ENCODE results near the gene ZCCHC7.
"Not testable (repeated sequence)": the region's sequence is repeated elsewhere in the genome, so short reads cannot be mapped to it uniquely, and the experiment has no call there.

ZCCHC7 gene

DNA sequence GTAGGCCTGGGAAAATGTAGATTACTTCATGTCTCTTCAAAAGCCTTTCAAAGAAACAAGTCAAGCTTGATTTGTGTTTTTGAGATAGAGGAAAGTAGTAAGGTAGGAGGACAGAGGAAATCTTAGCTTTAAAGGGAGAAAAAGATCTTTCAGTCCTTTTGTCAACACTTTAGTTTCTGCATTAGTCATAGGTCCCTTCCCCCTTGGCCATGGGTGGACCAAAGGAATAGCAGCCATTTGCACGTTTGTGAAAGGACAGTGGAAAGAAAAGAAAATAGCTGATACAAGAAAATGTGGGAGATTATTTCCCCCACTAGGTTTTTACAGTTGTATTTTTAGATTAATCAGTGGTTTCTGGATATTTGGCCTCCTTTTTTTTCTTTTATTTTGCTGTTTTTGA, 180.2 kb downstream of the ZCCHC7 start:
- Histone ChIP-seq H3K4me3 (ENCODE audit: low read length) (no peak overlapping the region), H3K27ac (ENCODE audit: low read depth, low read length) (no peak overlapping the region)

GRCh38 chr9:37301042-37301853, 180.9 kb downstream of the ZCCHC7 start:
- H3K27ac ChIP-seq (ENCODE audit: low read depth, low read length): no peak overlapping the region
- H3K9ac ChIP-seq (ENCODE audit: low read depth, low read length): no peak overlapping the region
- no peak overlapping the region for H3K4me3 ChIP-seq (ENCODE audit: low read length)
- peaks cover 12% of the 10 kb centered on the region for H3K36me3 ChIP-seq (ENCODE audit: insufficient read depth, low read length)
- WGBS: 91% methylated on average over 2 of the region's 2 CpGs
- H3K27me3 ChIP-seq (ENCODE audit: insufficient read depth, low read length): no peaks in the 10 kb centered on the region
- H3K4me1 ChIP-seq (ENCODE audit: insufficient read depth, low read length): peaks cover 13% of the 10 kb centered on the region; the same call in 1 of the 2 replicates
- H3K9me3 ChIP-seq (ENCODE audit: insufficient read depth, low read depth, low read length): no peaks in the 10 kb centered on the region

More for the DNA sequence above, 180.2 kb downstream of the ZCCHC7 start:
- Histone ChIP-seq H3K36me3 (ENCODE audit: insufficient read depth, low read length) (peaks cover 10% of the 10 kb centered on the region), H3K4me1 (ENCODE audit: insufficient read depth, low read length) (peaks cover 13% of the 10 kb centered on the region; the same call in 1 of the 2 replicates), H3K9ac (ENCODE audit: low read depth, low read length) (no peak overlapping the region), H3K9me3 (ENCODE audit: insufficient read depth, low read depth, low read length) (no peaks in the 10 kb centered on the region), H3K27me3 (ENCODE audit: insufficient read depth, low read length) (no peaks in the 10 kb centered on the region)
- 40% methylated on average over 1 of the region's 1 CpG for WGBS

DNA sequence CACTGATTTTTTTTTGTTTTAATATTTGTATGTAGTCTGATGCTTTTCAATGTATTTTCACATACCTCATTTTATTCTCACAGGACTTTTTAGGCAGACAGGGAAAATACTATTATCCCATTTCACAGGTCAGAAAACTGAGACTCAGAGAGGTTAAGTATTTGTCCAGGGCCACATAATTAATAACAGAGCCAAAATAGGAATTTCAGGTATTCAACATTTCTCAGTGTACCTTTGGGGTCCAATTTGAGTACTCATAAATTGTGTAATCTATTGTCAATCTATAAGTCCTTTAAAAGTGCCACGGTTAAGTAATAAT, 181.4 kb downstream of the ZCCHC7 start:
- Histone ChIP-seq H3K9me3 (ENCODE audit: insufficient read depth, low read depth, low read length) (no peaks in the 10 kb centered on the region), H3K27ac (ENCODE audit: low read depth, low read length) (no peak overlapping the region), H3K9ac (ENCODE audit: low read depth, low read length) (no peak overlapping the region), H3K36me3 (ENCODE audit: insufficient read depth, low read length) (peaks cover 13% of the 10 kb centered on the region), H3K4me1 (ENCODE audit: insufficient read depth, low read length) (peaks cover 13% of the 10 kb centered on the region; the same call in 1 of the 2 replicates), H3K4me3 (ENCODE audit: low read length) (no peak overlapping the region), H3K27me3 (ENCODE audit: insufficient read depth, low read length) (no peaks in the 10 kb centered on the region)
- WGBS: 50% methylated on average over 1 of the region's 1 CpG

DNA sequence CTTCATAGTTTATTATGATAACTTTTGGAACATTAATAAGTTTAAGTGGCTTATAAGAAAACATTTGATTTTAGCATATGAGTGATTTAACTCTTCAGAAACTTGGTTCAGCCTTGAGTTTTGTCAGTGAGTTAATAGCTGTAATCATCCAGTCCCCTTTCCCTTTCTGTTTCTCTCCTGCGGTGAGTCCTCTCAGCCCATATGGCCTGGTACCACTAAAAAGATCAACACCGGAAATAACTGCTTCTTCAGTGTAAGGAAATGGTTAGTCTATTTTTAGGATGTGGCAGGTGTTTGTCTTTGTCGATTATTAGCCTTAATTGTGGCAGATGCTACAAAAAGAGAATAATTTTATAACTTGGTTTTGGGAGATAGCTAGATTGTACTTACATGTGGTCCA, 181.9 kb downstream of the ZCCHC7 start:
- H3K27ac ChIP-seq (ENCODE audit: low read depth, low read length): no peak overlapping the region

GRCh38 chr9:37303272-37303671, 182.9 kb downstream of the ZCCHC7 start:
- H3K27ac ChIP-seq (ENCODE audit: low read depth, low read length); H3K27me3 ChIP-seq (ENCODE audit: insufficient read depth, low read length); H3K4me3 ChIP-seq (ENCODE audit: low read length); H3K9ac ChIP-seq (ENCODE audit: low read depth, low read length); H3K9me3 ChIP-seq (ENCODE audit: insufficient read depth, low read depth, low read length): not testable (repeated sequence)
- WGBS: 97% methylated on average over 10 of the region's 11 CpGs
- peaks cover 16% of the 10 kb centered on the region for H3K36me3 ChIP-seq (ENCODE audit: insufficient read depth, low read length)
- peaks cover 13% of the 10 kb centered on the region; the same call in 1 of the 2 replicates for H3K4me1 ChIP-seq (ENCODE audit: insufficient read depth, low read length)

More for the DNA sequence above, 181.9 kb downstream of the ZCCHC7 start:
- H3K9me3 ChIP-seq (ENCODE audit: insufficient read depth, low read depth, low read length): no peaks in the 10 kb centered on the region
- H3K36me3 ChIP-seq (ENCODE audit: insufficient read depth, low read length): peaks cover 16% of the 10 kb centered on the region
- no peak overlapping the region for H3K4me3 ChIP-seq (ENCODE audit: low read length)
- peaks cover 13% of the 10 kb centered on the region; the same call in 1 of the 2 replicates for H3K4me1 ChIP-seq (ENCODE audit: insufficient read depth, low read length)
- no peaks in the 10 kb centered on the region for H3K27me3 ChIP-seq (ENCODE audit: insufficient read depth, low read length)
- no peak overlapping the region for H3K9ac ChIP-seq (ENCODE audit: low read depth, low read length)
- 97% methylated on average over 2 of the region's 3 CpGs for WGBS

DNA sequence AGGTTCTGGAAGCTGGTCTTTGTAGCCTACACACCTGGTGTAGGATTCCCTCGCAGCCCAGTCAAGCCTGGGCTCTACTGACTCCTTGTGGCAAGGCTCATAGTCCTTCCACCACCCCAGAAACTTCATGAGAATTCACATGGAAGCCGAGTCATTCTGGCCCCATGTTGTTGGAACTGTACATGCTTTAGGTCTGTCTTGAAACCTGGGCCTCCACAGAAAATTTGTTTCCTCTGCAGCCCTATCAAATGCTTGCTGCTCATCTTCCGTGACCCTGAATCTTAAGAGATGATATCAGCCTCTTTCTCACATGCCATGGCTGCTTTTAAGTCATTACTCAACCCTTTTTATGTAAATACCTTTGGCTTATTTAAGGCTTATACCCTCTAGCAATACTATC, 188.8 kb downstream of the ZCCHC7 start:
- H3K27ac ChIP-seq (ENCODE audit: low read depth, low read length): no peak overlapping the region
- WGBS: 92% methylated on average over 3 of the region's 3 CpGs
- peaks cover 16% of the 10 kb centered on the region for H3K36me3 ChIP-seq (ENCODE audit: insufficient read depth, low read length)
- no peaks in the 10 kb centered on the region for H3K9me3 ChIP-seq (ENCODE audit: insufficient read depth, low read depth, low read length)
- H3K4me1 ChIP-seq (ENCODE audit: insufficient read depth, low read length): no peaks in the 10 kb centered on the region
- H3K4me3 ChIP-seq (ENCODE audit: low read length): no peak overlapping the region
- H3K9ac ChIP-seq (ENCODE audit: low read depth, low read length): no peak overlapping the region
- no peaks in the 10 kb centered on the region for H3K27me3 ChIP-seq (ENCODE audit: insufficient read depth, low read length)

- peaks cover 3% of the 10 kb centered on the region for H3K36me3 ChIP-seq (ENCODE audit: insufficient read depth, low read length)
- H3K27ac ChIP-seq (ENCODE audit: low read depth, low read length): no peak overlapping the region
- no peak overlapping the region for H3K9ac ChIP-seq (ENCODE audit: low read depth, low read length)
- H3K27me3 ChIP-seq (ENCODE audit: insufficient read depth, low read length): no peaks in the 10 kb centered on the region
- WGBS: 95% methylated on average over 3 of the region's 3 CpGs
- H3K4me1 ChIP-seq (ENCODE audit: insufficient read depth, low read length): no peaks in the 10 kb centered on the region
- no peak overlapping the region for H3K4me3 ChIP-seq (ENCODE audit: low read length)
- no peaks in the 10 kb centered on the region for H3K9me3 ChIP-seq (ENCODE audit: insufficient read depth, low read depth, low read length)
Measured at GRCh38 chr9:37311938-37312708, 191.7 kb downstream of the ZCCHC7 start.

DNA sequence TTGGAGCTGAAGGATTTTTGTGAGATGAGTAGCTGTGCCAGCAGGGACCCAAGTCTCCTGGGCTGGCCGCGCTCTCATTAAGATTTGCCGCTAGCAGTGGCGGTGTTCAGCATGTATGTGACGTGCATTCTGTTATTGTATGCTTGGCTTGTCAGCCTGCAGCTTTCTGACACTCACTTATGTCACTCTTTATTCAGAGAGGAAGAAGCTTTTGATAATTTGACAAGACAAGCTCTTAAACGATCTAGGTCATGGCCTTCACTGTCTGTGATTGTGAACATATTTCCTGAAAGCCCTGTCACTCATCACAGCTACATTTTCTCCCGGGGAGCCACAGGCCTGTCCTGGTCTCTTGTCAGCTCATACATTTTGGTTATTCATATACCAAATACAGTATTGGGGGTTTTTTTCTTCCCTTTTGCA, 203.9 kb downstream of the ZCCHC7 start:
- WGBS: 92% methylated on average over 7 of the region's 7 CpGs
- Histone ChIP-seq H3K4me3 (ENCODE audit: low read length) (no peak overlapping the region), H3K4me1 (ENCODE audit: insufficient read depth, low read length) (peaks cover 10% of the 10 kb centered on the region; the same call in 1 of the 2 replicates), H3K36me3 (ENCODE audit: insufficient read depth, low read length) (peaks cover 3% of the 10 kb centered on the region; the same call in 1 of the 2 replicates), H3K27ac (ENCODE audit: low read depth, low read length) (no peak overlapping the region), H3K9ac (ENCODE audit: low read depth, low read length) (no peak overlapping the region), H3K27me3 (ENCODE audit: insufficient read depth, low read length) (no peaks in the 10 kb centered on the region), H3K9me3 (ENCODE audit: insufficient read depth, low read depth, low read length) (no peaks in the 10 kb centered on the region)

GRCh38 chr9:37324691-37325490, 204.5 kb downstream of the ZCCHC7 start:
- Histone ChIP-seq H3K27ac (ENCODE audit: low read depth, low read length) (no peak overlapping the region), H3K36me3 (ENCODE audit: insufficient read depth, low read length) (peaks cover 3% of the 10 kb centered on the region; the same call in 1 of the 2 replicates), H3K27me3 (ENCODE audit: insufficient read depth, low read length) (no peaks in the 10 kb centered on the region), H3K4me3 (ENCODE audit: low read length) (no peak overlapping the region), H3K4me1 (ENCODE audit: insufficient read depth, low read length) (peaks cover 10% of the 10 kb centered on the region; the same call in 1 of the 2 replicates), H3K9ac (ENCODE audit: low read depth, low read length) (no peak overlapping the region), H3K9me3 (ENCODE audit: insufficient read depth, low read depth, low read length) (no peaks in the 10 kb centered on the region)
- 82% methylated on average over 5 of the region's 5 CpGs for WGBS

DNA sequence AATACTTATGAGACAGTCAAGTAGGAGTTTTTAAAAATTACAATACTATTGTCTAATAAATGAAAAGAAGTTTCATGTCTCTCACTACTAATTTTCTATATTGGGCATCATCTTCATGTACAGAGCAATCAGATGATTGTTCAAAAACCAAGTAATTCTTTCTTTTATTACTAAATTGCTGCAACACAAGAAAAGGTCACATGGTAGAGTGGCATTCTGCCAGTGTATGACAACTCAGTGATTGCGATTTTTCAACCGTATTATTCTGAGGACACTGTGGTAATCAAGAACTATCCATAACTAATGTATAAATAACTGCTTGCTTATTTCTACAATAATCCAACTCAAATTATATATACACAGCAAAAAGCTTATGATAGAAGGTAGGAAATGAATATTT, 205.4 kb downstream of the ZCCHC7 start:
- Histone ChIP-seq H3K4me1 (ENCODE audit: insufficient read depth, low read length) (peaks cover 10% of the 10 kb centered on the region; the same call in 1 of the 2 replicates), H3K4me3 (ENCODE audit: low read length) (no peak overlapping the region), H3K9me3 (ENCODE audit: insufficient read depth, low read depth, low read length) (no peaks in the 10 kb centered on the region), H3K27ac (ENCODE audit: low read depth, low read length) (no peak overlapping the region), H3K36me3 (ENCODE audit: insufficient read depth, low read length) (peaks cover 3% of the 10 kb centered on the region; the same call in 1 of the 2 replicates), H3K9ac (ENCODE audit: low read depth, low read length) (no peak overlapping the region), H3K27me3 (ENCODE audit: insufficient read depth, low read length) (no peaks in the 10 kb centered on the region)
- WGBS: 87% methylated on average over 2 of the region's 2 CpGs
